ENCODE measurements around the gene FGF8. TPM values are rescaled to one million over a fixed set of nuclear protein-coding genes. Genes with fewer than 3 reads are reported as not detected.

The FGF8 gene
- total RNA-seq, 1 experiment from 2014 or later: 0.39 TPM

GRCh38 chr10:101763141-101763846, 12.6 kb downstream of the FGF8 start:
- intact Hi-C loops (cut with micrococcal nuclease; ENCODE audit: unreplicated experiment): no loop called here
- POLR2A ChIA-PET: no interaction called here

GRCh38 chr10:101762736-101763135, 13.2 kb downstream of the FGF8 start:
- H3K4me3 ChIP-seq (ENCODE audit: low read depth in 2 of 2, low read length in 2 of 2): no peak overlapping the region
- no peaks in the 10 kb centered on the region; the same call in 1 of the 2 replicates for H3K27me3 ChIP-seq (ENCODE audit: control insufficient read depth, insufficient read depth, low read length)
- no peaks in the 10 kb centered on the region for H3K36me3 ChIP-seq (ENCODE audit: control insufficient read depth, insufficient read depth, low read length)
- no peak for ATAC-seq
- BruUV-seq (replicated peaks): no TSS peak
- no peak for DNase-seq (ENCODE audit: low read depth, low spot score)
- ChIA-PET CTCF (no interaction called here), POLR2A (no interaction called here)
- H3K4me1 ChIP-seq (ENCODE audit: control insufficient read depth, insufficient read depth, low read length): no peaks in the 10 kb centered on the region
- no peaks in the 10 kb centered on the region for H3K9me3 ChIP-seq (ENCODE audit: control insufficient read depth, insufficient read depth, low read depth, low read length)
- TF ChIP-seq TCF7L2 (IDR thresholded peaks at IDR 0.05; ENCODE audit: low read depth, low read length) (no peak), CTCF (IDR thresholded peaks at IDR 0.05) (no peak), SIN3A (IDR thresholded peaks at IDR 0.05; ENCODE audit: borderline replicate concordance, insufficient read depth, low read depth, low read length) (no peak), POLR2AphosphoS5 (IDR thresholded peaks at IDR 0.05; ENCODE audit: low read depth, low read length) (no peak)
- TF ChIP-seq, protein P1, sequence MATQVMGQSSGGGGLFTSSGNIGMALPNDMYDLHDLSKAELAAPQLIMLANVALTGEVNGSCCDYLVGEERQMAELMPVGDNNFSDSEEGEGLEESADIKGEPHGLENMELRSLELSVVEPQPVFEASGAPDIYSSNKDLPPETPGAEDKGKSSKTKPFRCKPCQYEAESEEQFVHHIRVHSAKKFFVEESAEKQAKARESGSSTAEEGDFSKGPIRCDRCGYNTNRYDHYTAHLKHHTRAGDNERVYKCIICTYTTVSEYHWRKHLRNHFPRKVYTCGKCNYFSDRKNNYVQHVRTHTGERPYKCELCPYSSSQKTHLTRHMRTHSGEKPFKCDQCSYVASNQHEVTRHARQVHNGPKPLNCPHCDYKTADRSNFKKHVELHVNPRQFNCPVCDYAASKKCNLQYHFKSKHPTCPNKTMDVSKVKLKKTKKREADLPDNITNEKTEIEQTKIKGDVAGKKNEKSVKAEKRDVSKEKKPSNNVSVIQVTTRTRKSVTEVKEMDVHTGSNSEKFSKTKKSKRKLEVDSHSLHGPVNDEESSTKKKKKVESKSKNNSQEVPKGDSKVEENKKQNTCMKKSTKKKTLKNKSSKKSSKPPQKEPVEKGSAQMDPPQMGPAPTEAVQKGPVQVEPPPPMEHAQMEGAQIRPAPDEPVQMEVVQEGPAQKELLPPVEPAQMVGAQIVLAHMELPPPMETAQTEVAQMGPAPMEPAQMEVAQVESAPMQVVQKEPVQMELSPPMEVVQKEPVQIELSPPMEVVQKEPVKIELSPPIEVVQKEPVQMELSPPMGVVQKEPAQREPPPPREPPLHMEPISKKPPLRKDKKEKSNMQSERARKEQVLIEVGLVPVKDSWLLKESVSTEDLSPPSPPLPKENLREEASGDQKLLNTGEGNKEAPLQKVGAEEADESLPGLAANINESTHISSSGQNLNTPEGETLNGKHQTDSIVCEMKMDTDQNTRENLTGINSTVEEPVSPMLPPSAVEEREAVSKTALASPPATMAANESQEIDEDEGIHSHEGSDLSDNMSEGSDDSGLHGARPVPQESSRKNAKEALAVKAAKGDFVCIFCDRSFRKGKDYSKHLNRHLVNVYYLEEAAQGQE (IDR thresholded peaks at IDR 0.05; ENCODE audit: insufficient read depth in 1 of 2, low read depth in 2 of 2, low read length in 1 of 2): no peak
- H3K27ac ChIP-seq (ENCODE audit: low read length): no peak overlapping the region
- in situ Hi-C loops (cut with HindIII; ENCODE audit: low pct_unique_long_range_greater_than_20kb, low sequenced_read_pairs): no loop called here
- intact Hi-C loops (cut with micrococcal nuclease; ENCODE audit: unreplicated experiment): no loop called here

More at GRCh38 chr10:101763141-101763846, 12.6 kb downstream of the FGF8 start:
- H3K27me3 ChIP-seq (ENCODE audit: control insufficient read depth, insufficient read depth, low read length): no peaks in the 10 kb centered on the region; the same call in 1 of the 2 replicates
- no peak overlapping the region for H3K4me3 ChIP-seq (ENCODE audit: low read depth in 2 of 2, low read length in 2 of 2)
- H3K27ac ChIP-seq (ENCODE audit: low read length): no peak overlapping the region
- no peak for DNase-seq (ENCODE audit: low read depth, low spot score)
- no peaks in the 10 kb centered on the region for H3K9me3 ChIP-seq (ENCODE audit: control insufficient read depth, insufficient read depth, low read depth, low read length)
- in situ Hi-C loops (cut with HindIII; ENCODE audit: low pct_unique_long_range_greater_than_20kb, low sequenced_read_pairs): no loop called here
- H3K4me1 ChIP-seq (ENCODE audit: control insufficient read depth, insufficient read depth, low read length): no peaks in the 10 kb centered on the region
- CTCF ChIA-PET: no interaction called here
- no peak for ATAC-seq
- no TSS peak for BruUV-seq (replicated peaks)
- TF ChIP-seq POLR2AphosphoS5 (IDR thresholded peaks at IDR 0.05; ENCODE audit: low read depth, low read length) (no peak), TCF7L2 (IDR thresholded peaks at IDR 0.05; ENCODE audit: low read depth, low read length) (no peak), SIN3A (IDR thresholded peaks at IDR 0.05; ENCODE audit: borderline replicate concordance, insufficient read depth, low read depth, low read length) (no peak), CTCF (IDR thresholded peaks at IDR 0.05) (no peak)
- TF ChIP-seq, protein P1 (IDR thresholded peaks at IDR 0.05; ENCODE audit: insufficient read depth in 1 of 2, low read depth in 2 of 2, low read length in 1 of 2): no peak
- H3K36me3 ChIP-seq (ENCODE audit: control insufficient read depth, insufficient read depth, low read length): no peaks in the 10 kb centered on the region
